ENCODE measurements around the gene GALNT13.
A peak's percentile ranks its signal among the peaks of the same experiment; 100 is the strongest.

DNA sequence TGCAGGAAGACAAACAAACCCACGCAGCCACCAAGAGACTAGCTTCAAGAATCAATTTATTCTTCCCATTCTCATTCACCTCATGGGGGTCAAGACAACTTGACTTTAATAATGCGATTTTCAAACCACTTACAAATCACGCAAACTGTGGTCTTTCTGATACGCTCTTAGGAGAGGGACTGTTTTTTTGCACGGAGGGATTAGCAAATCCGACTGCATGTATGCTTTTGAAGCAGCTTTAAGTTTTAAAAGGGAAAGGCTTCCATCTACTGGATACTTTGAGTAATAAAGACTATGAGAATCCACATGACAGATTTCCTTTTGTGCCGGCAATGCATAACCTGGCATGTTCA, 503.8 kb downstream of the GALNT13 start:
- no peak for TF ChIP-seq POLR2A (IDR thresholded peaks at IDR 0.05)
- TF ChIP-seq, protein P1, sequence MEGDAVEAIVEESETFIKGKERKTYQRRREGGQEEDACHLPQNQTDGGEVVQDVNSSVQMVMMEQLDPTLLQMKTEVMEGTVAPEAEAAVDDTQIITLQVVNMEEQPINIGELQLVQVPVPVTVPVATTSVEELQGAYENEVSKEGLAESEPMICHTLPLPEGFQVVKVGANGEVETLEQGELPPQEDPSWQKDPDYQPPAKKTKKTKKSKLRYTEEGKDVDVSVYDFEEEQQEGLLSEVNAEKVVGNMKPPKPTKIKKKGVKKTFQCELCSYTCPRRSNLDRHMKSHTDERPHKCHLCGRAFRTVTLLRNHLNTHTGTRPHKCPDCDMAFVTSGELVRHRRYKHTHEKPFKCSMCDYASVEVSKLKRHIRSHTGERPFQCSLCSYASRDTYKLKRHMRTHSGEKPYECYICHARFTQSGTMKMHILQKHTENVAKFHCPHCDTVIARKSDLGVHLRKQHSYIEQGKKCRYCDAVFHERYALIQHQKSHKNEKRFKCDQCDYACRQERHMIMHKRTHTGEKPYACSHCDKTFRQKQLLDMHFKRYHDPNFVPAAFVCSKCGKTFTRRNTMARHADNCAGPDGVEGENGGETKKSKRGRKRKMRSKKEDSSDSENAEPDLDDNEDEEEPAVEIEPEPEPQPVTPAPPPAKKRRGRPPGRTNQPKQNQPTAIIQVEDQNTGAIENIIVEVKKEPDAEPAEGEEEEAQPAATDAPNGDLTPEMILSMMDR (IDR thresholded peaks at IDR 0.05): peak in 5 of 6 experiments; percentile 16 to 55 (median 43)

Measured in adrenal gland (tissue), 5 donors.